DMS53 (cell line): ENCODE measurements around the gene CRIP1.

ENCODE experiments used
- DNase-seq: peaks from one replicate; lab custom pipeline; 2025; lab: John Stamatoyannopoulos, UW

CRIP1 gene

GRCh38 chr14:105492971-105493871 lies 6.5 kb downstream of the CRIP1 start:
- DNase-seq = no peak

GRCh38 chr14:105493921-105494605 lies 7.4 kb downstream of the CRIP1 start:
- DNase-seq = no peak

DNA sequence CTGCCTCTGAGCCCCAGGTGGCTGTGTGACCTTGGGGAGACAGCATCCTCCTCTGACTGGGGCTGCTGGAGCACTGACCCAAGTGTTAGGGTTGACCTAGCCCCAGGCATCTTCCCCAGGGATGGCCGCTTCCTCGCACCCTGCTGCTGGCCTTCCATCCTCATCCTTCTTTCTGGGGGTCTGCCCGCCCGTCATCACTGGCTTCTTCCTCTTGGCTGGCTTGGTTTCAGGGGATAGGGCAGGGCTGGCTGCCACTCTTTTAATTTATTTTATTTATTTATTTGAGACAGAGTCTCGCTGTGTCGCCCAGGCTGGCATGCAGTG lies 7.9 kb downstream of the CRIP1 start:
- no peak for DNase-seq

- DNase-seq = no peak
Measured at GRCh38 chr14:105495101-105495989, 8.7 kb downstream of the CRIP1 start.

DNA sequence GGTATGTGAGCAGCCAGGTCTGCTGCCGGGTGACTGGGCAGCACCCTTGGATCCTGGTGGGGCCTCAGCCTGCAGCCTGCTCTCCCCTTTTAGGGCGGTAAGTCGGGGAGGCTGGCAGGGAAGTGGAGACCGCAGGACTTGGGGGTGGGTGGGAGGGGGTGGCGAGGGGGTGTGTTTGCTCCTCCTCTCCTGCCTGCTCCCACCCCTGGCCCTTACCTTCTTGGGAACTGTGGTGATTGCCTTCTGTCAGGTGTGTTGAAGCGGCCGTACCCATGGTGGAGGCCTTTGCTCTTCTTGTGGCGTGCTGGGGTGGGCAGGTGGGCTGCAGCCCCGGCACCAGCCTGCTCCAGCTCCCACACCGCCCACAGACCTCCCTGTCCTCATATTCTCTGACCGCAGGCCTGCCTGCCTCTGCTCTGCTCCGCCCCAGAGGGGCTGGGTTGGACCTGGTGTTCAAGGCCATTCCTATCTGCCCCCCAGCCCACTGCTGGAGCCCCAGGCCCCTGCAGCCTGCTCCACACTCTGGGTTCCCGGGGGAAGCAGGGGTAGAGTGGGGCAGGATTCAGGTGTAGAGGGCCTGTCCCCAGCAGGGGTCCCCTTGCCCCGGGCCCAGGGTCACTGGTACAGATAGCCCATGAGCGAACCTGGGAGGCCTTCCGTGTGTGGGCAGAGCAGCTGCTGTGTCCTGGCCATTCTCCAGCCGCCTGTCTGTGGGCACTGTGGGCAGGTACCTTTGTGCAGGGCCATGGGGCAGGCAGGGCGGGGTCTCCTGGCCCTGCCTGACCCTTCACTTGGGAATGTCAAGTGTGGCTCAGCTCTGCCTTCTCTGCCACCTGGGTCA lies 9.5 kb downstream of the CRIP1 start:
- DNase-seq = no peak

GRCh38 chr14:105496831-105497591 lies 10.3 kb downstream of the CRIP1 start:
- no peak for DNase-seq

DNA sequence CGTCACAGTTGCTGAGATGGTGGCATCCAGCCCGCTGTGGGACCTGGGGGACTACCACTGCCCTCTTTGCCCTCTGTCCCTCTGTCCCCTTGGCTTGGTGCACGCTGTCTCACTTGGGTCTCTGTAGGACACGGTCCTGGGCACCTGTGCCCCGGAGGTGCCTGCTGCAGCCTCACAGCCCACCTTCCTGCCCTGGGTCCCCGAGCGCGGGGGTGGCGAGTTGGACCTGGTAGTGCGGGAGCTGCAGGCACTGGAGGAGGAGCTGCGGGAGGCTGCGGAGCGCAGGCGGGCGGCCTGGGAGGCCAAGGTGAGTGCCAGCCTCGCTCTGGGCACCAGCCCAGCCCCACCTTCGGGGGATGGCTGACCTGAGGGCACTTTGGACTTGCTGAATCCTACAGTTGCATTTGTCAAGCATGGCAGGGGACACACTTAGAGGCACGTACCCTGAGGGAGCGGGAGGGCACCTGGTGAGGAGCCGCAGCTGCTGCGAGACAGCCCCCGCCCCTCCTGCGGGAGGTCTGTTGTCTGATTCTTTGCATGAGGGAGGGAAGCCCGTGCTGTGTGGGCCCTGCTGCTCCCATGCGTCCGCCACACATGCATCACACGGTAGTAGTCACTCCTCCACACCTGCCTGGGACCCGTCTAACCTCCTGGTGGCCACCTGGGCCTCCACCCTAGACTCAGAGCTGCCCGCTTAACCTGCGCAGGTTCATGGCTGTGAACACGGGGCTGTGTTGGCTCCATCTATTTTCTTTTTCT lies 11.2 kb downstream of the CRIP1 start:
- no peak for DNase-seq

DNA sequence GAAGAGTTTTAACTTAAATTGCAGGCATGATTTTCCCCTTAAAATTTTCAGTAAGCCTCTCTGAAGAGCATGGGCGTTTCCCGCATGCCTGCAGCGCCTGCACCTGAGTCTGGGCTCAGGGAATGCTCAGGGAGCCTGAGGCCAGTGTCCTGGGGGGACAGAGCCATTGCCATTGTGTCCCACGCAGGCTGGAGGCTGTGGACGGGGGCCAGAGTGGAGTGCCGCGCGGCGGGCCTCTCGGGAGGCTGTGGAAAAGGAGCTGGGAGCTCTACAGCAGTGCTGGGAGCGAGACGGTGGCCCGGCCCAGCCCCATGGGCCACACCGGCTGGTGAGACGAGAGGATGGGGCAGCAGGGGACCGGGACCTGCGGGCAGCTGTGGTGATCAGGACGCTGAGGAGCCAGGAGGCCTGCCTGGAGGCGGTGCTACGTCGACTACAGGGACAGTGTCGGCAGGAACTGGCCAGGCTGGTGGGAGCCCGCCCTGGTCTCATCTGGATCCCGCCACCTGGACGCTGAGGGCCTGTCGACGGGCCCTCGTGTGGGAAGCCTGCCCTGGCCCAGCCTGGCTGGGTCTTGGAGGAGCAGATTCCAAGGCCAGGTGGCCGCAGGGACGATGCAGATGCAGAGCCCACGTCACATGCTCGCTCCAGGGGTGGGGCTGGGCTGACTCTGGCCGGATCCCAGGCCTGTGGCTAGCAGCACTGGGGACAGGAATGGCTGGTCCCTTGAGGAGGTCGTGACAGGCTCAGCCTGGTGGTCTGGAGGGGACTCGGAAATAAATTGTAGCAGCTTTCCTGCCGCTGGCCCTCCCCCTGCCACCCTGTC lies 12.0 kb downstream of the CRIP1 start:
- DNase-seq = no peak

DNA sequence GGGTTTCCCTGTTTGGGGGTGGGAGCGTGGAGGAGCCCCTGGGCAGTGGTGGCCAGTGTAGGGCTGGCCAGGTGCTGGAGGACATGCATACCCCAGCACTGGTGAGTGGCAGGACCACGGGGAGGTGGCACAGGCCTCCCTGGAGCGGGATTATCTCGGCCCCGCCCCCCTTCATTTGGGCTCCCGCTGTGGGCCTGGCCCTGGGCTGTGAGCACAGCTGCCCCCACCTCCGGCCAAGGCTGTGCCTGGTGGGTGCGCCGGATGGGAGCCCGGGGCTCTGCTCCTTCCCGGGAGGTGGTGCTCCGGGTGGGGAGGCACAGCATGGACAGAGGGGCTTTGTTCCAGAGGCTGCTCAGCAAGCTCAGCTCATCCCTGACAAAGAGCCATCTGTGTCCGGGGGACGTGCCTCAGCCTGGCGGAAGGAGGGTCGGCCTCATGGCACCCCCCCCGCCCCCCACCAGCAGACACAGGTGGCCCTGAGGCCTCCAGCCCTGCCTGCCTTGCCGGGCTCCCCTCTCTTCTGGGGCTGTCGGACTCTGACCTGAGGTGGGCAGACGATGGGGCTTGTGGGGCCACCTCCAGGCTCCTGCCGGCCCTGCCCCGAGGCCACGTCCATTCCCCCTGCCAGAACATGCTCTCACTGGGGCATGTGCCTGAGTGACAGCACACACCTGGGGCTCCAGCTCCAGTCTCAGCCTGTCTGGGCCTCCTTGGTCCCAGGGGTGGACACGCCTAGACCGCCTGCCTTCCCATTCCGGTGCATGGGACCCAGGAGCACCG lies 12.8 kb downstream of the CRIP1 start:
- DNase-seq = no peak

- no peak for DNase-seq
Measured at GRCh38 chr14:105500036-105500725, 13.5 kb downstream of the CRIP1 start.

DNA sequence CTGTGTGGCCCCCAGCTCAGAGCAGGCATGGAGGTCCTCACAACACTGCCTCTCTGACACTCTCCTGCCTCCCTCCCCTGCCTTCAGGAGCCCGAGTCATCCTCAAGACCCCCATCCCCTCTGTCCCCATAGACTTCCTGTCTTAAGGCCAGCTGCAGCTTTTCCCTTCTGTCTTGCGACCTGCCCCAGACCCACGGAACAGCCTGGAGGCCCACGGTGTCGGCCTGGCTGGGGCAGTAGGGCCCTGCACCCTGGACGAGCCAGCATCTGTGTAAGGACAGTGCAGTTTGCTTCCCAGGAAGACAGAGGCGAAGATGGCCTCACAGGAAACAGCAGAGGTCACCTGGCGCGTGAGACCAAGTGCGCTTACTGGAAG lies 14.0 kb downstream of the CRIP1 start:
- DNase-seq = no peak

GRCh38 chr14:105501504-105502291 lies 15.0 kb downstream of the CRIP1 start:
- no peak for DNase-seq

DNA sequence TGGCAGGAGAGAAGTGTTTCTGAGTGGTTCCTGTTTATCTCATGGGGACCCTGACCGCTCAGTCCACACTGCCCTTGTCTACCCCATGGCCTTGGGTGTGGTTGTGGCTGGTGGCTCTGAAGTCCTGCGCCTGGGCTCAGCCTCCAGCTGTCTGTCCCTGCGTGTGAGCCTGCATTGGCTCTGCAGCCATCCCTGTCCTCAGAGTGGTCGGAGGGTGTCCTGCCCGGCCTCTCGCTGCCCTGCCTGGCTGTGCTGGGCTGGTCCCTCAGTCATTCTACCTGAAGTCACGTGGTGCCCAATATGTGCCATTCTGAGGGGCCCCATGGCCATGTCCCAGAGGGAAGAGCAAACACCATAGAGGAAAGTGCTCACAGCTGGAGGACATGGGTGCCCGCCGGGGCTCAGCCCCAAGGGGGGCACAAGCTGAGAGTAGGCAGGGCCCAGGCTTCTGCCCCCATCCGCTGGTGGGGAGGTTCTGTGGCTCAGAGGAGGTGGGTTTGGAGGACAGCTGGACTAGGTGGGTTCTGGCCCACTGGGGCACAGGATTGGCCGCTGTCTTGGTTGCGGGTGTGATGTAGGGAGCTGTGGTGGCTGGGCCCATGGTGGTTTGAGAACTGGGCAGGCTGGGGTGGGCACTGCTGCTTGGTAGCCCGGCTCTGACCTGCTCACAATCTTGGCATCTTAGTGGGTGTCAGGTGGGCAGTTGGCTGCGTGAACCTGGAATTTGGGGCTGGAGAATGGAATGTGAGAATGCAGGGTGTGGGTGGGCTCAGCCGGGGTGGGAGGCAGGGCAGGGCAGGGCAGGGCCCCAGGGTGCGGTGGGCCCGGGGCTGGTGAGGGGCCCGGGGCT lies 16.0 kb downstream of the CRIP1 start:
- DNase-seq = no peak

GRCh38 chr14:105503296-105503640 lies 16.6 kb downstream of the CRIP1 start:
- no peak for DNase-seq

- DNase-seq = no peak
Measured at GRCh38 chr14:105503935-105504692, 17.4 kb downstream of the CRIP1 start.
